HepG2 (cell line): ENCODE data around the gene OR10G8. TPM values are rescaled to one million over a fixed set of nuclear protein-coding genes. Genes with fewer than 3 reads are reported as not detected.

Experiments used
- ATAC-seq: fragments of 200-7000 bp; cut with Tn5 transposase; 3 replicates; pipeline ENCODE4 v1.9.1; 2020; ENCODE audit warnings: mild to moderate bottlenecking, moderate library complexity
- BruUV-seq: library from RNA; stranded (reverse); fragments of 400-500 nt; replicated peaks from 2 replicates; lab custom pipeline; 2021; lab: Mats Ljungman, UMichigan
- CTCF ChIA-PET: fragments of 300-600 bp; formaldehyde crosslinking; extraction: SDS; loops from one replicate; lab custom pipeline; 2021; ENCODE audit warnings: low total read pairs, inconsistent platforms, low intra/inter-chr PET ratio; lab: Yijun Ruan, JAX
- POLR2A ChIA-PET: fragments of 350-600 bp; sonication (Branson Sonifier 250); formaldehyde crosslinking; loops from one replicate; lab custom pipeline; 2020; ENCODE audit warnings: antibody characterized with exemption, inconsistent platforms; lab: Yijun Ruan, JAX
- DNase-seq: peaks from one replicate; pipeline ENCODE4 v3.0.0-alpha.2; 2015; ENCODE audit warnings: low spot score
- FAIRE-seq: peaks from 3 replicates; lab custom pipeline; 2011; peaks lifted over from hg19 to GRCh38; lab: Jason Lieb, UNC
- H2AFZ ChIP-seq: one replicate; pipeline ENCODE4 v1.6.1; 2011; ENCODE audit warnings: low read length, inconsistent platforms
- H3K27ac ChIP-seq: fragments of 300-600 bp; 3 replicates; pipeline ENCODE4 v1.8.0; 2011; ENCODE audit warnings: mixed run types, mild to moderate bottlenecking, mixed read lengths, low read length, inconsistent platforms; ENCODE audit not compliant: insufficient read depth; ENCODE audit errors: extremely low read length
- H3K27me3 ChIP-seq, 2 experiments: fragments of 200-600 bp in 1 of 2; 2 replicates in 1 of 2; 3 replicates in 1 of 2; pipeline versions ENCODE4 v1.6.0 to v1.8.0; 2011; ENCODE audit warnings: low read length in 2 of 2, mild to moderate bottlenecking in 2 of 2, moderate library complexity in 2 of 2, inconsistent platforms in 1 of 2; ENCODE audit not compliant: insufficient read depth in 2 of 2, control insufficient read depth in 1 of 2
- H3K36me3 ChIP-seq, 2 experiments: fragments of 200-600 bp in 1 of 2; replicated peaks in 1 of 2; 2 replicates in 1 of 2; 3 replicates in 1 of 2; pipeline versions ENCODE4 v1.5.1 to v1.8.0; 2011; ENCODE audit warnings: low read length in 2 of 2, inconsistent platforms in 1 of 2; ENCODE audit not compliant: insufficient read depth in 2 of 2, control insufficient read depth in 1 of 2
- H3K4me1 ChIP-seq: 2 replicates; pipeline ENCODE4 v1.5.1; 2012; ENCODE audit warnings: low read length, inconsistent platforms; ENCODE audit not compliant: insufficient read depth
- H3K4me2 ChIP-seq: 2 replicates; pipeline ENCODE4 v1.6.0; 2011; ENCODE audit warnings: low read depth, low read length, inconsistent platforms
- H3K4me3 ChIP-seq, 3 experiments: fragments of 200-600 bp in 1 of 3; sonication (generic), shearing (Covaris generic) in 1 of 3; replicated peaks in 1 of 3; 2 replicates each; pipeline ENCODE4 v1.5.1; 2011 to 2016; ENCODE audit warnings: low read length in 3 of 3, inconsistent platforms in 2 of 3, low read depth in 2 of 3, mild to moderate bottlenecking in 2 of 3, control low read depth in 1 of 3, mixed read lengths in 1 of 3; ENCODE audit not compliant: insufficient read depth in 1 of 3
- H3K79me2 ChIP-seq: one replicate; pipeline ENCODE4 v1.6.1; 2011; ENCODE audit warnings: low read length, inconsistent platforms; ENCODE audit not compliant: insufficient read depth
- H3K9ac ChIP-seq: 2 replicates; pipeline ENCODE4 v1.6.0; 2011; ENCODE audit warnings: mild to moderate bottlenecking, low read depth, low read length, inconsistent platforms; ENCODE audit not compliant: insufficient read depth
- H3K9me3 ChIP-seq: 2 replicates; pipeline ENCODE4 v1.5.1; 2012; ENCODE audit warnings: mild to moderate bottlenecking, low read length
- H4K20me1 ChIP-seq: 2 replicates; pipeline ENCODE4 v1.6.0; 2011; ENCODE audit warnings: inconsistent platforms, mild to moderate bottlenecking, low read length, moderate library complexity; ENCODE audit not compliant: insufficient read depth
- KLF6 ChIP-seq: IDR thresholded peaks from 2 replicates; pipeline ENCODE4 v1.8.0; 2016; ENCODE audit warnings: missing biosample characterization, missing genetic modification reagents
- MIER2 ChIP-seq: IDR thresholded peaks from 2 replicates; pipeline ENCODE4 v1.6.1; 2016; ENCODE audit warnings: missing biosample characterization, missing genetic modification reagents
- RBM39 ChIP-seq: fragments of 200-400 bp; formaldehyde crosslinking; IDR thresholded peaks from one replicate; pipeline ENCODE4 v1.6.1; 2018; ENCODE audit warnings: antibody characterized with exemption, mild to moderate bottlenecking, low read depth, low read length; ENCODE audit not compliant: poor library complexity, severe bottlenecking
- REPIN1 ChIP-seq: sonication (generic); formaldehyde crosslinking; IDR thresholded peaks from 2 replicates; pipeline ENCODE4 v1.8.0; 2022; ENCODE audit warnings: missing genetic modification reagents, low read depth, mild to moderate bottlenecking, borderline replicate concordance
- SNAPC5 ChIP-seq: sonication (generic); formaldehyde crosslinking; IDR thresholded peaks from 2 replicates; pipeline ENCODE4 v1.8.1; 2023; ENCODE audit warnings: mild to moderate bottlenecking, missing genetic modification reagents, borderline replicate concordance
- TGIF2 ChIP-seq: IDR thresholded peaks from 2 replicates; pipeline ENCODE4 v1.6.1; 2016; ENCODE audit warnings: control low read depth, missing compliant biosample characterization
- ZBTB37 ChIP-seq: sonication (generic); formaldehyde crosslinking; IDR thresholded peaks from 2 replicates; pipeline ENCODE4 v1.4.0; 2020; ENCODE audit warnings: mild to moderate bottlenecking, missing genetic modification reagents
- ZFP36 ChIP-seq: fragments of 150-350 bp; IDR thresholded peaks from 2 replicates; pipeline ENCODE4 v1.6.1; 2018; ENCODE audit warnings: borderline replicate concordance, low read length, low read depth; ENCODE audit not compliant: partially characterized antibody
- ZHX1 ChIP-seq: sonication (generic); formaldehyde crosslinking; IDR thresholded peaks from 2 replicates; pipeline ENCODE4 v1.8.1; 2022; ENCODE audit warnings: low read depth, mild to moderate bottlenecking, missing genetic modification reagents
- ZHX2 ChIP-seq, 2 experiments: sonication (generic) in 1 of 2; formaldehyde crosslinking in 1 of 2; IDR thresholded peaks; 2 replicates each; pipeline versions ENCODE4 v1.6.1 to v1.9.0; 2014 to 2022; ENCODE audit warnings: antibody characterized with exemption in 1 of 2, borderline replicate concordance in 1 of 2, inconsistent platforms in 1 of 2, low read depth in 1 of 2, missing genetic modification reagents in 1 of 2
- ZNF296 ChIP-seq: sonication (generic); formaldehyde crosslinking; conservative IDR thresholded peaks from 2 replicates; pipeline ENCODE4 v1.5.0; 2020; ENCODE audit warnings: mild to moderate bottlenecking, missing genetic modification reagents
- ZNF331 ChIP-seq: sonication (generic); formaldehyde crosslinking; IDR thresholded peaks from 2 replicates; pipeline ENCODE4 v1.4.0; 2020; ENCODE audit warnings: missing genetic modification reagents
- ZNF33B ChIP-seq: sonication (generic); formaldehyde crosslinking; IDR thresholded peaks from 2 replicates; pipeline ENCODE4 v1.5.1; 2020; ENCODE audit warnings: mild to moderate bottlenecking, missing genetic modification reagents
- ZNF367 ChIP-seq: sonication (generic); formaldehyde crosslinking; IDR thresholded peaks from 2 replicates; pipeline ENCODE4 v1.4.0; 2020; ENCODE audit warnings: missing genetic modification reagents, borderline replicate concordance
- ZSCAN12 ChIP-seq: sonication (generic); formaldehyde crosslinking; IDR thresholded peaks from 2 replicates; pipeline ENCODE4 v1.9.0; 2021; ENCODE audit warnings: mild to moderate bottlenecking, missing genetic modification reagents
- WGBS: methylation state at CpG from one replicate; pipeline ENCODE4 v1.1.6; 2017; ENCODE audit warnings: low lambda C conversion rate; 5-methylcytosine and 5-hydroxymethylcytosine counted together
- in situ Hi-C: cut with HindIII; loops from 2 replicates; pipeline ENCODE4 v1.10.0; 2017; ENCODE audit warnings: low pct_unique_long_range_greater_than_20kb; ENCODE audit not compliant: extremely low pct_ligation_motif_present
- intact Hi-C: fragments of 100-400 bp; cut with micrococcal nuclease; formaldehyde crosslinking; loops from one replicate; pipeline ENCODE4 v1.10.0; 2022; ENCODE audit not compliant: unreplicated experiment
- polyA plus RNA-seq, 8 experiments: library from polyadenylated mRNA; depleted of rRNA in 3 of 8; stranded (reverse) in 7 of 8; unstranded in 1 of 8; fragments of >200 nt; fragmentation: Illumina TruSeq in 4 of 8; extraction: Trizol in 4 of 8; gene quantifications; 2 replicates each; pipeline versions ENCODE4 v1.2.1 to v1.2.3, GENCODE V29; 2011 to 2016; ENCODE audit warnings: low read depth in 4 of 8, missing spikeins in 1 of 8, mixed read lengths in 1 of 8; ENCODE audit not compliant: insufficient read depth in 1 of 8
- total RNA-seq, 5 experiments: library from RNA; depleted of rRNA; stranded (reverse); fragments of >200 nt; fragmentation: Illumina TruSeq; extraction: Trizol; gene quantifications; 2 replicates each; pipeline ENCODE4 v1.2.3, GENCODE V29; 2016; ENCODE audit warnings: low read depth in 1 of 5

The OR10G8 gene
- total and polyA plus RNA-seq, 2 of the 13 experiments (the other 11 are each of a cell fraction or from before 2014, with no cell fraction given), result not detected

- ChIA-PET POLR2A (no interaction called here), CTCF (no interaction called here)
- Histone ChIP-seq H3K9me3 (no peaks in the 10 kb centered on the region), H3K27me3 (no peaks in the 10 kb centered on the region), H3K36me3 (no peaks in the 10 kb centered on the region), H4K20me1 (no peaks in the 10 kb centered on the region), H3K4me2 (no peak overlapping the region), H3K4me1 (no peaks in the 10 kb centered on the region), H3K4me3 (no peak overlapping the region), H3K79me2 (no peaks in the 10 kb centered on the region), H3K9ac (no peak overlapping the region), H2AFZ (no peak overlapping the region), H3K27ac (no peak overlapping the region)
- no TSS peak for BruUV-seq
- intact Hi-C loops (no loop called here), in situ Hi-C loops (no loop called here)
- ATAC-seq (no peak), FAIRE-seq (no peak), DNase-seq (no peak)
- 17% methylated on average over 1 of the region's 1 CpG for WGBS
- no peak for TF ChIP-seq ZNF33B
- TF ChIP-seq ZNF296 (CRISPR knock-in tag), result no peak
- TF ChIP-seq ZHX2 (IDR thresholded peaks at IDR 0.05; ENCODE audit: low read depth), result no peak
- no peak for TF ChIP-seq ZHX2 (CRISPR knock-in tag; IDR thresholded peaks at IDR 0.05; ENCODE audit: borderline replicate concordance)
- TF ChIP-seq REPIN1 (CRISPR knock-in tag), result no peak
- no peak for TF ChIP-seq MIER2 (CRISPR knock-in tag)
- TF ChIP-seq ZSCAN12 (CRISPR knock-in tag), result no peak
- no peak for TF ChIP-seq RBM39
- no peak for TF ChIP-seq ZFP36
- TF ChIP-seq SNAPC5 (CRISPR knock-in tag), result no peak
- TF ChIP-seq ZNF331 (CRISPR knock-in tag), result no peak
- TF ChIP-seq ZNF367, result no peak
- no peak for TF ChIP-seq ZHX1 (CRISPR knock-in tag)
- no peak for TF ChIP-seq ZBTB37 (CRISPR knock-in tag)
- no peak for TF ChIP-seq TGIF2 (CRISPR knock-in tag)
- TF ChIP-seq KLF6 (CRISPR knock-in tag), result no peak
Measured at GRCh38 chr11:124036666-124037065, 10.1 kb downstream of the OR10G8 start.
